Lower leg skin (tissue), 4 donors: Measurements from ENCODE around the gene SORCS2. TPM values are rescaled to one million over a fixed set of nuclear protein-coding genes. Genes with fewer than 3 reads are reported as not detected.

ENCODE experiments used
- DNase-seq, 2 donors: peaks; one replicate each; pipeline ENCODE4 v3.0.0-alpha.2; 2019; ENCODE audit warnings: low spot score in 2 of 2
- H3K4me3 ChIP-seq: fragments of 200-600 bp; sonication (generic); 2 replicates; pipeline ENCODE4 v1.5.1; 2017; ENCODE audit warnings: mild to moderate bottlenecking, low read depth; ENCODE audit not compliant: poor library complexity, severe bottlenecking
- CTCF ChIP-seq, 3 donors: fragments of 450-650 bp; IDR thresholded peaks; one replicate each; pipeline ENCODE4 v1.5.1; 2016; ENCODE audit warnings: antibody characterized with exemption in 3 of 3, mild to moderate bottlenecking in 3 of 3, moderate library complexity in 2 of 3
- POLR2A ChIP-seq, 2 donors: fragments of 450-650 bp; IDR thresholded peaks; one replicate each; pipeline ENCODE4 v1.6.1; 2016 to 2017; ENCODE audit warnings: antibody characterized with exemption in 2 of 2, mild to moderate bottlenecking in 1 of 2, moderate library complexity in 1 of 2
- WGBS, 2 donors: methylation state at CpG; one replicate each; pipeline ENCODE4 v1.1.5; 2018; 5-methylcytosine and 5-hydroxymethylcytosine counted together
- intact Hi-C: fragments of 100-400 bp; cut with DNase I; formaldehyde crosslinking; loops from one replicate; pipeline ENCODE4 v1.15.0; 2023; ENCODE audit warnings: low total_unique reads
- total RNA-seq, 4 donors: library from RNA; depleted of rRNA; stranded (reverse); fragments of >200 nt; gene quantifications; one replicate each; pipeline ENCODE4 v1.1.0, GENCODE V29; 2016

Gene SORCS2
- total RNA-seq, 4 donors from 2014 or later = 1.1 to 6.4 (median 1.5) TPM

GRCh38 chr4:7774301-7775294 lies 582.3 kb downstream of the SORCS2 start:
- DNase-seq = no peak
- WGBS, 2 donors = 91 to 94% methylated on average over 22 of the region's 22 CpGs
- no peak overlapping the region for H3K4me3 ChIP-seq
- TF ChIP-seq POLR2A (IDR thresholded peaks at IDR 0.05) (no peak), CTCF (IDR thresholded peaks at IDR 0.05) (no peak)
- intact Hi-C loops = no loop called here

- WGBS, 2 donors = 94 to 96% methylated on average over 9 of the region's 9 CpGs
- no peak overlapping the region for H3K4me3 ChIP-seq
- no peak for DNase-seq
- intact Hi-C loops = no loop called here
- TF ChIP-seq CTCF (IDR thresholded peaks at IDR 0.05) (no peak), POLR2A (IDR thresholded peaks at IDR 0.05) (no peak)
Observed at GRCh38 chr4:7775396-7775795, 583.1 kb downstream of the SORCS2 start.

- 95 to 98% methylated on average over 17 of the region's 17 CpGs for WGBS, 2 donors
- no peak for DNase-seq
- TF ChIP-seq POLR2A (IDR thresholded peaks at IDR 0.05) (no peak), CTCF (IDR thresholded peaks at IDR 0.05) (no peak)
- H3K4me3 ChIP-seq = no peak overlapping the region
- intact Hi-C loops = no loop called here
Observed at GRCh38 chr4:7777017-7777710, 584.8 kb downstream of the SORCS2 start.

- DNase-seq = no peak
- no peak overlapping the region for H3K4me3 ChIP-seq
- 93 to 96% methylated on average over 10 of the region's 10 CpGs for WGBS, 2 donors
- intact Hi-C loops = no loop called here
- TF ChIP-seq CTCF (IDR thresholded peaks at IDR 0.05) (no peak), POLR2A (IDR thresholded peaks at IDR 0.05) (no peak)
Observed at GRCh38 chr4:7777871-7778509, 585.7 kb downstream of the SORCS2 start.

- TF ChIP-seq POLR2A (IDR thresholded peaks at IDR 0.05) (no peak), CTCF (IDR thresholded peaks at IDR 0.05) (no peak)
- 83 to 86% methylated on average over 24 of the region's 24 CpGs for WGBS, 2 donors
- intact Hi-C loops = no loop called here
- no peak overlapping the region for H3K4me3 ChIP-seq
- no peak for DNase-seq
Observed at GRCh38 chr4:7778510-7779431, 586.4 kb downstream of the SORCS2 start.
